ENCODE measurements around the gene ASAH2B.

The ASAH2B gene

GRCh38 chr10:50799595-50799994, 59.9 kb downstream of the ASAH2B start:
- no peak for DNase-seq

- no peak for DNase-seq
Measured at GRCh38 chr10:50805981-50806622, 66.4 kb downstream of the ASAH2B start.

DNA sequence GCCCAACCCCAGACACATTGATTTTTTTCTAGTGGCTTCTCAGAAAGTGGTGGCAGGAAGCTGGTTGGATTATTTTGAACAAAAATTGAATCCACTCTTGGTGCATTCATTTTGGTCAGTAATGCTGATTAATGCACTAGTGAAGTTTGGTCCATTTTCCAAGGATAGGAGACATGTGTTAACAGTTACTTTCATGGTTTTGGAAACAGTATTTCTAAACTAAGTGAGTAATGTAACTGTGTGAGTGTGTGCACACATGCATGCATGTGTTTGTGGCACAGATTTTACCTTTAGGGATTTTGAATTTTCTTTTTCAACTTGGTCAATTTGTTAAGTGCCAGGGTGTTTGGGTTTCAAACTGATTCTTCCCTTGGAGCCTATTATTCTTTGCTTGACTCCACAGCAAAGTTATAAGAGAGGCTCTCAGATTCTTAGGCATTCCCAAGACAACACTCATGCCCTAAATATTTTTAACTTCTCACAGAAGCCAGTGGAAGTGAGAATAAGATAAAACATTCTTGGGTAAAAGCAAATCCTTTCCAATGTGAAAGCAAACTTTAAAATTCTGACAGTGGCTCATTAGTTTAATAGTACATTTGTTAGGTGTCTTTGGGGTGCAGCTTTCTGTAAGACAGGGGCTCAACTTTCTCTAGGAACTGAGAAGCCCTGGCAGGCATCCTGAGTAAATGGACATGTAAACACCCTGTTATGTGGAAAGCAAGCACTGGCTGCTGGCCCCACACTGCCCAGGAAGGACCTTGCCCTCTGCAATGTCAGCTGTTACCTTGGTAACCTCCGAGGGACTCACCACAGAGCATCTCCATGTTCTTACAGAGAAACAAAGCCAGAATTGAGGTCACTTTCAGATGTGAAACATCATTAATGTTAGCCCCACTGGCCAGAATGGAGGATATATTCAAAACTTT, 68.4 kb downstream of the ASAH2B start:
- DNase-seq: no peak

Data from activated CD4-positive, CD25-positive, alpha-beta regulatory T cell (primary cell).